Stomach smooth muscle (tissue), 2 donors: ENCODE results near the gene KATNB1.
"Not testable (repeated sequence)": the region's sequence is repeated elsewhere in the genome, so short reads cannot be mapped to it uniquely, and the experiment has no call there.

Experiments
- H3K27ac ChIP-seq: one replicate; pipeline ENCODE4 v1.7.0; 2013; ENCODE audit warnings: mild to moderate bottlenecking, low read length, inconsistent platforms
- H3K27me3 ChIP-seq, 2 donors: one replicate each; pipeline ENCODE4 v1.7.0; 2013; ENCODE audit warnings: low read length in 2 of 2; ENCODE audit not compliant: insufficient read depth in 2 of 2, control insufficient read depth in 1 of 2
- H3K36me3 ChIP-seq, 2 donors: one replicate each; pipeline ENCODE4 v1.7.0; 2013; ENCODE audit warnings: low read length in 2 of 2; ENCODE audit not compliant: control insufficient read depth in 2 of 2, insufficient read depth in 2 of 2
- H3K4me1 ChIP-seq: one replicate; pipeline ENCODE4 v1.7.0; 2013; ENCODE audit warnings: low read length; ENCODE audit not compliant: control insufficient read depth, insufficient read depth
- H3K4me3 ChIP-seq, 2 donors: one replicate each; pipeline ENCODE4 v1.7.0; 2013; ENCODE audit warnings: low read length in 2 of 2
- H3K9ac ChIP-seq, 2 donors: one replicate each; pipeline ENCODE4 v1.7.0; 2013; ENCODE audit warnings: low read length in 2 of 2, mild to moderate bottlenecking in 1 of 2
- H3K9me3 ChIP-seq, 2 donors: one replicate each; pipeline ENCODE4 v1.7.0; 2013; ENCODE audit warnings: low read length in 2 of 2; ENCODE audit not compliant: control insufficient read depth in 2 of 2
- donor health status: healthy.
- donor health status: Pancreatic carcinoma.

The KATNB1 gene

DNA sequence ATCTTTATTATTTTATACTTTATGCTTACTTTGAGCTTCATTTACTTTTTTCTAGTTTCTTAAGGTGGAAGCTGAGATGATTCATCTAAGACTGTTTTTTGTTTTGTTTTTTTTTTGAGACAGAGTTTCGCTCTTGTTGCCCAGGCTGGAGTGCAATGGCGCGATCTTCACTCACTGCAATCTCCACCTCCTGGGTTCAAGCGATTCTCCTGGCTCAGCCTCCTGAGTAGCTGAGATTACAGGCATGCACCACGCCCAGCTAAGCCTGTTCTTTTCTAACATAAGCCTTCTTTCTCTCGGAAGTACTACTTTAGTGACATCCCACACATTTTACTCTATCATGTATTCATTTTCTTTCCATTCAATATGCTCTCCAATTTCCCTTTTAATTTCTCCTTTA, 23.0 kb upstream of the KATNB1 start:
- not testable (repeated sequence) for H3K36me3 ChIP-seq, H3K4me1 ChIP-seq, H3K9ac ChIP-seq, H3K4me3 ChIP-seq, H3K27me3 ChIP-seq, H3K27ac ChIP-seq, H3K9me3 ChIP-seq

- Histone ChIP-seq H3K4me3 (no peak overlapping the region), H3K27me3 (peaks cover 0 to 5% of the 10 kb centered on the region in 2 donors), H3K9ac (no peak overlapping the region), H3K9me3 (no peaks in the 10 kb centered on the region), H3K27ac (no peak overlapping the region), H3K36me3 (no peaks in the 10 kb centered on the region), H3K4me1 (no peaks in the 10 kb centered on the region)
Observed at GRCh38 chr16:57713596-57713995, 22.0 kb upstream of the KATNB1 start.

GRCh38 chr16:57714047-57714446, 21.5 kb upstream of the KATNB1 start:
- Histone ChIP-seq H3K27ac (no peak overlapping the region), H3K9me3 (no peaks in the 10 kb centered on the region), H3K27me3 (peaks cover 0 to 5% of the 10 kb centered on the region in 2 donors), H3K36me3 (no peaks in the 10 kb centered on the region), H3K4me1 (no peaks in the 10 kb centered on the region), H3K4me3 (no peak overlapping the region), H3K9ac (no peak overlapping the region)

- Histone ChIP-seq H3K4me1 (no peaks in the 10 kb centered on the region), H3K9me3 (no peaks in the 10 kb centered on the region), H3K36me3 (no peaks in the 10 kb centered on the region), H3K27ac (no peak overlapping the region), H3K9ac (no peak overlapping the region), H3K4me3 (no peak overlapping the region), H3K27me3 (peaks cover 0 to 5% of the 10 kb centered on the region in 2 donors)
Observed at GRCh38 chr16:57720142-57720575, 15.4 kb upstream of the KATNB1 start.

GRCh38 chr16:57721356-57722209, 14.0 kb upstream of the KATNB1 start:
- Histone ChIP-seq H3K9ac (no peak overlapping the region), H3K27me3 (peaks cover 0 to 4% of the 10 kb centered on the region in 2 donors), H3K4me3 (no peak overlapping the region), H3K4me1 (no peaks in the 10 kb centered on the region), H3K27ac (no peak overlapping the region), H3K9me3 (no peaks in the 10 kb centered on the region), H3K36me3 (no peaks in the 10 kb centered on the region)

GRCh38 chr16:57722210-57722499, 13.4 kb upstream of the KATNB1 start:
- Histone ChIP-seq H3K4me3 (no peak overlapping the region), H3K36me3 (no peaks in the 10 kb centered on the region), H3K27me3 (peaks cover 0 to 3% of the 10 kb centered on the region in 2 donors), H3K4me1 (no peaks in the 10 kb centered on the region), H3K27ac (no peak overlapping the region), H3K9ac (no peak overlapping the region), H3K9me3 (no peaks in the 10 kb centered on the region)

DNA sequence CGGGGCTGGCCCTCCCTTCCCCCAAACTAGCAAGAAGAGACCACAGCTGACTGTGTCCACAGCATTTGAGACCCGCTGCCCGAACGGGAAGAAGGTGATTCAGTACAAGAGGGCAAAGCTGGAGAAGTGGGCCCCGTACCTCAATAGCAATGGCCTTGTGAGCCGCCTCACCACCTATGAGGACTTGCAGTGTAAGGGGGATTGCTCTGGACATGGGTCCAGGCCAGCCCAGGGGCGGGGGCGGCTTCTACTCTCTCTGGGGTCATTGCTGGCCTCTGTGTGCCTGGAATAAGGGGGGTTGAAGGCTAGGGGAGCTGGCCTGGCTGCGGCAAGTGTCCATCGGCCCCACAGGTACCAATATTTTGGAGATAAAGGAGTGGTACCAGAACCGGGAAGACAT, 12.9 kb upstream of the KATNB1 start:
- no peak overlapping the region for H3K27ac ChIP-seq
- peaks cover 0 to 3% of the 10 kb centered on the region in 2 donors for H3K27me3 ChIP-seq
- no peaks in the 10 kb centered on the region for H3K9me3 ChIP-seq
- no peak overlapping the region for H3K9ac ChIP-seq
- H3K4me3 ChIP-seq = no peak overlapping the region
- H3K36me3 ChIP-seq = no peaks in the 10 kb centered on the region
- no peaks in the 10 kb centered on the region for H3K4me1 ChIP-seq

- Histone ChIP-seq H3K4me1 (no peaks in the 10 kb centered on the region), H3K27me3 (peaks cover 0 to 3% of the 10 kb centered on the region in 2 donors), H3K27ac (no peak overlapping the region), H3K9me3 (no peaks in the 10 kb centered on the region), H3K36me3 (no peaks in the 10 kb centered on the region), H3K4me3 (no peak overlapping the region), H3K9ac (no peak overlapping the region)
Observed at GRCh38 chr16:57723170-57723569, 12.4 kb upstream of the KATNB1 start.

DNA sequence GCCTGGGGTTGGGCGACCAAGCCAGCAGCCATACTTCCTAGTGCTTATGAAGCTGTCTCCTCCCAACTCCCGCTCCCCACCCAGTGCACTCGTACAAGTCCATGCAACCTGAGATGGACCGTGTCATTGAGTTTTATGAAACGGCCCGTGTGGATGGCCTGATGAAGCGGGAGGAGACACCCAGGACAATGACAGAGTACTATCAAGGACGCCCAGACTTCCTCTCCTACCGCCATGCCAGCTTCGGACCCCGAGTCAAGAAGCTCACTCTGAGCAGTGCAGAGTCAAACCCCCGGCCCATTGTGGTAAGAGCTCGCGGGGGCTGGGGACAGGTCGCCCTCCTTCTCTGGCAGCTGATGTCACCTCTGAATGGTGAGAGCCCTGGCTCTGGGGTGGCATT, 11.0 kb upstream of the KATNB1 start:
- no peak overlapping the region for H3K9ac ChIP-seq
- H3K27me3 ChIP-seq = peaks cover 0 to 3% of the 10 kb centered on the region in 2 donors
- H3K4me1 ChIP-seq = no peaks in the 10 kb centered on the region
- no peaks in the 10 kb centered on the region for H3K36me3 ChIP-seq
- H3K27ac ChIP-seq = no peak overlapping the region
- H3K9me3 ChIP-seq = no peaks in the 10 kb centered on the region
- no peak overlapping the region for H3K4me3 ChIP-seq

- H3K9me3 ChIP-seq = no peaks in the 10 kb centered on the region
- no peak overlapping the region for H3K4me3 ChIP-seq
Observed at GRCh38 chr16:57725151-57725550, 10.4 kb upstream of the KATNB1 start.

DNA sequence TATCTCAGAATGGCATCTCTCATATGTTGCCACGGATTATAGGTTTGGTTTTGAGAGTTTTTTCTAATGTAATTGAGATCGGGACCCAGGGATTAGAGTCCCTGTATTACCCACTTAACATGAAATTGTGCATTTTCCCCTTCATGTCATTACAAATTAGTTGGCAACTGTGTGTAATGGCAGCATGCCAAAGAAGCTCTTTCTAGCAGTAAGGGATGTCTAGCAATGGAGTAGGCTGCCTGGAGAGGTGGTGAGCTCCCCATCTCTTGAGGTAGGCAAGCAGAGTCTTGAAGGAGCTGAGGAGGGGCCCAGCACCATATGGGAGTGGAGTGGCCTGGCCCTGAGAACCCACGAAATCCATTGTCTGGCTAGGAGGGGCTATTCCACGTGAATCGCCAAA, 10.0 kb upstream of the KATNB1 start:
- no peak overlapping the region for H3K27ac ChIP-seq
- no peaks in the 10 kb centered on the region for H3K36me3 ChIP-seq
- H3K27me3 ChIP-seq = peaks cover 0 to 2% of the 10 kb centered on the region in 2 donors
- no peaks in the 10 kb centered on the region for H3K4me1 ChIP-seq
- no peak overlapping the region for H3K9ac ChIP-seq
- H3K9me3 ChIP-seq = no peaks in the 10 kb centered on the region
- H3K4me3 ChIP-seq = no peak overlapping the region

More at GRCh38 chr16:57725151-57725550, 10.4 kb upstream of the KATNB1 start:
- Histone ChIP-seq H3K9ac (no peak overlapping the region), H3K4me1 (no peaks in the 10 kb centered on the region), H3K27ac (no peak overlapping the region), H3K36me3 (no peaks in the 10 kb centered on the region), H3K27me3 (peaks cover 0 to 2% of the 10 kb centered on the region in 2 donors)
